Loucy (cell line): ENCODE measurements around the gene ATP5F1B.
"Not testable (repeated sequence)": the region's sequence is repeated elsewhere in the genome, so short reads cannot be mapped to it uniquely, and the experiment has no call there.

Source experiments
- H2AFZ ChIP-seq: fragments of 200-600 bp; sonication (generic); 2 replicates; pipeline ENCODE4 v1.6.0; 2016; ENCODE audit warnings: antibody characterized with exemption, mild to moderate bottlenecking, low read length, moderate library complexity
- H3F3A ChIP-seq: fragments of 200-600 bp; 2 replicates; pipeline ENCODE4 v1.6.0; 2016; ENCODE audit warnings: antibody characterized with exemption, low read depth, mild to moderate bottlenecking
- H3K27me3 ChIP-seq: fragments of 200-600 bp; sonication (generic); 2 replicates; pipeline ENCODE4 v1.6.1; 2014; ENCODE audit warnings: low read length, mild to moderate bottlenecking; ENCODE audit not compliant: insufficient read depth, poor library complexity, severe bottlenecking
- H3K36me3 ChIP-seq: fragments of 200-600 bp; sonication (generic); 2 replicates; pipeline ENCODE4 v1.6.1; 2016; ENCODE audit warnings: low read length; ENCODE audit not compliant: insufficient read depth
- H3K4me1 ChIP-seq: fragments of 200-600 bp; sonication (generic); 2 replicates; pipeline ENCODE4 v1.5.1; 2014; ENCODE audit warnings: low read length, mild to moderate bottlenecking; ENCODE audit not compliant: insufficient read depth, poor library complexity, severe bottlenecking
- H3K4me2 ChIP-seq: fragments of 200-600 bp; sonication (generic); 2 replicates; pipeline ENCODE4 v1.6.0; 2014; ENCODE audit warnings: antibody characterized with exemption, low read length, low read depth, mild to moderate bottlenecking; ENCODE audit not compliant: poor library complexity, severe bottlenecking
- H3K4me3 ChIP-seq: fragments of 200-600 bp; sonication (generic); 2 replicates; pipeline ENCODE4 v1.5.1; 2014; ENCODE audit warnings: low read length, mild to moderate bottlenecking, mixed read lengths; ENCODE audit not compliant: poor library complexity, severe bottlenecking
- H3K79me2 ChIP-seq: fragments of 200-600 bp; sonication (generic); 2 replicates; pipeline ENCODE4 v1.6.1; 2014; ENCODE audit warnings: low read length; ENCODE audit not compliant: insufficient read depth
- H3K9ac ChIP-seq: fragments of 200-600 bp; sonication (generic); 2 replicates; pipeline ENCODE4 v1.6.0; 2014; ENCODE audit warnings: mild to moderate bottlenecking, low read depth, low read length, moderate library complexity; ENCODE audit not compliant: poor library complexity, severe bottlenecking
- H3K9me2 ChIP-seq: fragments of 200-600 bp; sonication (generic); replicated peaks from 2 replicates; pipeline ENCODE4 v1.6.1; 2016; ENCODE audit warnings: low read depth, low read length, mixed read lengths
- H3K9me3 ChIP-seq: fragments of 200-600 bp; sonication (generic); 2 replicates; pipeline ENCODE4 v1.6.1; 2014; ENCODE audit warnings: mild to moderate bottlenecking, antibody characterized with exemption, low read length, low read depth; ENCODE audit not compliant: insufficient read depth
- H4K20me1 ChIP-seq: fragments of 200-600 bp; sonication (generic); 2 replicates; pipeline ENCODE4 v1.6.0; 2014; ENCODE audit warnings: antibody characterized with exemption, low read length, mild to moderate bottlenecking; ENCODE audit not compliant: insufficient read depth, poor library complexity, severe bottlenecking
- CTCF ChIP-seq: fragments of 200-600 bp; sonication (generic); conservative IDR thresholded peaks from 2 replicates; pipeline ENCODE4 v1.5.1; 2014; ENCODE audit warnings: mild to moderate bottlenecking, antibody characterized with exemption, low read length
- EZH2phosphoT487 ChIP-seq: fragments of 200-600 bp; IDR thresholded peaks from 2 replicates; pipeline ENCODE4 v1.6.1; 2018; ENCODE audit warnings: antibody characterized with exemption, mild to moderate bottlenecking, moderate library complexity, borderline replicate concordance

Gene ATP5F1B

GRCh38 chr12:56658921-56659320 is 13.1 kb upstream of the ATP5F1B start:
- Histone ChIP-seq H2AFZ (no peak overlapping the region), H3K4me1 (no peaks in the 10 kb centered on the region), H3K9me3 (peaks cover 1% of the 10 kb centered on the region; the same call in 1 of the 2 replicates), H3K9ac (no peak overlapping the region), H3F3A (no peaks in the 10 kb centered on the region; the same call in 1 of the 2 replicates), H3K4me2 (no peak overlapping the region), H3K9me2 (no peaks in the 10 kb centered on the region), H3K79me2 (no peaks in the 10 kb centered on the region), H4K20me1 (no peaks in the 10 kb centered on the region), H3K27me3 (no peaks in the 10 kb centered on the region), H3K4me3 (no peak overlapping the region), H3K36me3 (peaks cover 18% of the 10 kb centered on the region; the same call in 1 of the 2 replicates)
- no peak for TF ChIP-seq CTCF

- Histone ChIP-seq H3K79me2 (no peaks in the 10 kb centered on the region), H4K20me1 (no peaks in the 10 kb centered on the region), H3K36me3 (peaks cover 6% of the 10 kb centered on the region; the same call in 1 of the 2 replicates), H3K4me1 (no peaks in the 10 kb centered on the region), H2AFZ (no peak overlapping the region), H3K9ac (no peak overlapping the region), H3K9me2 (no peaks in the 10 kb centered on the region), H3F3A (no peaks in the 10 kb centered on the region), H3K4me2 (no peak overlapping the region), H3K27me3 (no peaks in the 10 kb centered on the region), H3K4me3 (no peak overlapping the region), H3K9me3 (peaks cover 3% of the 10 kb centered on the region; the same call in 1 of the 2 replicates)
- TF ChIP-seq EZH2phosphoT487 = no peak
- no peak for TF ChIP-seq CTCF
These were observed 11.9 kb upstream of the ATP5F1B start for GRCh38 chr12:56657416-56658379.

- not testable (repeated sequence) for H3K79me2 ChIP-seq, H3K4me1 ChIP-seq, H2AFZ ChIP-seq, H3K4me3 ChIP-seq, H3K36me3 ChIP-seq, H3K9me3 ChIP-seq, H3K4me2 ChIP-seq, H3K9me2 ChIP-seq, H3K9ac ChIP-seq, H4K20me1 ChIP-seq, H3K27me3 ChIP-seq, H3F3A ChIP-seq
These were observed 8.0 kb upstream of the ATP5F1B start for GRCh38 chr12:56653781-56654180.

GRCh38 chr12:56648023-56648422 is 2.2 kb upstream of the ATP5F1B start:
- peaks cover 27% of the 10 kb centered on the region for H4K20me1 ChIP-seq
- not testable (repeated sequence) for H3F3A ChIP-seq, H3K9ac ChIP-seq, H3K27me3 ChIP-seq, H2AFZ ChIP-seq, H3K9me2 ChIP-seq, H3K36me3 ChIP-seq, H3K4me2 ChIP-seq, H3K4me3 ChIP-seq, H3K9me3 ChIP-seq
- peaks cover 28% of the 10 kb centered on the region for H3K79me2 ChIP-seq
- peaks cover 22% of the 10 kb centered on the region for H3K4me1 ChIP-seq
